GM12865 (cell line): ENCODE data around the gene CHID1.
A peak's percentile ranks its signal among the peaks of the same experiment; 100 is the strongest.

Source experiments
- DNase-seq: peaks from one replicate; pipeline ENCODE4 v3.0.0; 2010; ENCODE audit warnings: low read depth
- H3K4me3 ChIP-seq: 2 replicates; pipeline ENCODE4 v1.5.1; 2011; ENCODE audit warnings: mild to moderate bottlenecking, low read depth, low read length, control low read depth
- TF ChIP-seq, protein P1 (sequence below): IDR thresholded peaks from 2 replicates; pipeline ENCODE4 v1.5.1; 2011; ENCODE audit warnings: low read length, control low read depth, low read depth, inconsistent platforms; ENCODE audit not compliant: insufficient read depth; ENCODE audit errors: missing control alignments

CHID1 gene

DNA sequence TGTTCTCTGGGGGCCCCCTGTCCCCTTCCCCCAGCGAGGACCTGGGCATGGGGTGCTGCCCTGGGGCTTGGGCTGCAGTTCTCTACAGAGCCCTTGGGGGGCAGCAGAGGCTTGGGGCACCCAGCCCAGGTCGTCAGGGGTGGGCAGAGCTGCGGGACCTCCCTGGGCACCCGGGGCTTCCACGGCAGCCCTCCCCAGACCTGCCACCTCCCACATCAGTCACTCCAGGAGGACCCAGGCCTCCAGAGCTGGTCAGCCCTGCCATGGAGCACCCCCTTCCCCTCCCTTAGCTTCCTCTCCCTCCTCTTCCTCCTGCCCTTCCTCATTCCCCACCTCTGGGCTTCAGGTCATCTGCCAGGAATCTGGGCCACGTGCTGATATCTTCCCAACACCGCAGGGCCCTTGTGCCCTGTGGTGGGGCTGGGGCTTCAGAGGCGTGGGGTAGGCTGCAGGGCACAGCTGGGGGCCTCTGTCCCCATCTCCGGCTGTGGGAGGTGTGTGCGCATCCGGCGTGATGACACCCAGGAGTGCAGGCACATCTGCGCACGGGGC lies 62.2 kb downstream of the CHID1 start:
- H3K4me3 ChIP-seq = no peak overlapping the region
- peak; percentile 58 for DNase-seq
- TF ChIP-seq, protein P1, sequence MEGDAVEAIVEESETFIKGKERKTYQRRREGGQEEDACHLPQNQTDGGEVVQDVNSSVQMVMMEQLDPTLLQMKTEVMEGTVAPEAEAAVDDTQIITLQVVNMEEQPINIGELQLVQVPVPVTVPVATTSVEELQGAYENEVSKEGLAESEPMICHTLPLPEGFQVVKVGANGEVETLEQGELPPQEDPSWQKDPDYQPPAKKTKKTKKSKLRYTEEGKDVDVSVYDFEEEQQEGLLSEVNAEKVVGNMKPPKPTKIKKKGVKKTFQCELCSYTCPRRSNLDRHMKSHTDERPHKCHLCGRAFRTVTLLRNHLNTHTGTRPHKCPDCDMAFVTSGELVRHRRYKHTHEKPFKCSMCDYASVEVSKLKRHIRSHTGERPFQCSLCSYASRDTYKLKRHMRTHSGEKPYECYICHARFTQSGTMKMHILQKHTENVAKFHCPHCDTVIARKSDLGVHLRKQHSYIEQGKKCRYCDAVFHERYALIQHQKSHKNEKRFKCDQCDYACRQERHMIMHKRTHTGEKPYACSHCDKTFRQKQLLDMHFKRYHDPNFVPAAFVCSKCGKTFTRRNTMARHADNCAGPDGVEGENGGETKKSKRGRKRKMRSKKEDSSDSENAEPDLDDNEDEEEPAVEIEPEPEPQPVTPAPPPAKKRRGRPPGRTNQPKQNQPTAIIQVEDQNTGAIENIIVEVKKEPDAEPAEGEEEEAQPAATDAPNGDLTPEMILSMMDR = peak; percentile 97

DNA sequence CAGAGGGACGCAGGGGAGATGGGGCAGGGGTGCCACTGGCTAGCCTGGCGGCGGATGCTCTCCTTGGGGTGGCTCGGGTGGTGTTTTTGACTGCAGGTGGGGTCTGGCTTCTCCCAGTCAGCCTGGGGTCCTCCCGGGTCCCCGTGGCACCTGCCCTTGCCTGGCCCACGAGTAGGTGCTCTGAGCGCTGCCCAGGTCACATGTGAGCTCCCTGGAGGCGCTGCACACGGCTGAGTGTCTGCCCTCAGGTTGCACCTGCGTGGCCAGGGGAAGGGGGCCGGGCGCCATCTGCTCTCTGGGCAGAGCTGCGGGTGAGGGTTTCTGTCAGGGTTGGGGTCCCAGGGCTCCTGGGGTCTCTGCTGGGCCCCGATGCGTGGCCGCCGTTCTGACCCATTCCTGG lies 62.7 kb downstream of the CHID1 start:
- TF ChIP-seq, protein P1 = no peak
- no peak for DNase-seq
- H3K4me3 ChIP-seq = no peak overlapping the region

- TF ChIP-seq, protein P1 = no peak
- no peak overlapping the region for H3K4me3 ChIP-seq
- DNase-seq = no peak
Measured at GRCh38 chr11:846496-847098, 64.0 kb downstream of the CHID1 start.

- no peak overlapping the region for H3K4me3 ChIP-seq
- DNase-seq = no peak
- TF ChIP-seq, protein P1 = no peak
Measured at GRCh38 chr11:845872-846495, 64.6 kb downstream of the CHID1 start.

GRCh38 chr11:844693-845644 lies 65.6 kb downstream of the CHID1 start:
- TF ChIP-seq, protein P1 = no peak
- no peak for DNase-seq
- no peak overlapping the region for H3K4me3 ChIP-seq

DNA sequence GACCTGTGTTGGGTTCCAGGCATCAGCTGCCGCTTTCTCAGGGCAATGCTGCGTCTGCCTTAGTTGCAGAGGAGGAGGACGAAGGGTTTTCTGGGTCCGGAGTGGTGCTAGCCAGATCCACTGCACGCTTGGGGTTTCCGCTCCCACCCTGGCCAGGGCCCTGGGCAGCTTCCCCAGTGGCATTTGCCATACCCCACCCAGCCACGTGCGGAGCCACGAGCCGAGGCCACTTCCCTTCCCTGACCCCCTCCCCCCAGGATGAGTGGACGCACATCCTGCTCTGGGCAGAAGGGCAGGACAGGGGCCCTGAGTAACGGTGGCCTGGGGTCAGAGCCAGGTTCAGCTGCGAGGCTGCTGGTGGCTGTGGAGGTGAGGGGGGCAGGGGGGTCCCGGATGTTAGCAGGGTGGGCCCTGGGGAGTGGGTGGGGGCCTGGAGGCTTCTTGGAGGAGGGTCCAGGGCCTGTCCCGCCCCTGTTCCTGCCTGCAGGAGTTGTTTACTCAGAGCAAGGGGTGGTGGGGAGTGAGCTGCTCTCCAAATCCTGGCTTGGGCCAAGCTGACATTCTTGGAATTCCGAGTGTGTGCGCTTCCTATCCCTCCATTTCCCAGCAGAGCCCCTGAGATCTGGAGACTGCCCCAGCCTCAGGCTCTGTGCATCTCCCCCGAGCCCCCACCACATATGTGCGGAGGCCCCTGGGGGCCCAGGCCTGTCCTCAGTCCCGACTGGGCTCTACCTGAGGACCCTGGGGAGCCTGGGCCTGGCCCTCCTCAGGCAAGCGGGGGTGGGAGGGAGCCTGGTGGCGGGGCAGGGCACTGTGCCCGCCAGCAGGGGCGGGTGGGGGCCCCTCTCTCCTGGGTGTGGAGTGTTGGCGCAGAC lies 66.6 kb downstream of the CHID1 start:
- TF ChIP-seq, protein P1 = no peak
- DNase-seq = no peak
- H3K4me3 ChIP-seq = peak overlapping the region; percentile 98; the same call in 1 of the 2 replicates
